ENCODE results near the gene CCL26. TPM values are rescaled to one million over a fixed set of nuclear protein-coding genes. Genes with fewer than 3 reads are reported as not detected.

Gene CCL26
- total and polyA plus RNA-seq, 2 of the 13 experiments (the other 11 are each of a cell fraction or from before 2014, with no cell fraction given): 0.16 TPM; not detected in 1

- TF ChIP-seq, protein P1, sequence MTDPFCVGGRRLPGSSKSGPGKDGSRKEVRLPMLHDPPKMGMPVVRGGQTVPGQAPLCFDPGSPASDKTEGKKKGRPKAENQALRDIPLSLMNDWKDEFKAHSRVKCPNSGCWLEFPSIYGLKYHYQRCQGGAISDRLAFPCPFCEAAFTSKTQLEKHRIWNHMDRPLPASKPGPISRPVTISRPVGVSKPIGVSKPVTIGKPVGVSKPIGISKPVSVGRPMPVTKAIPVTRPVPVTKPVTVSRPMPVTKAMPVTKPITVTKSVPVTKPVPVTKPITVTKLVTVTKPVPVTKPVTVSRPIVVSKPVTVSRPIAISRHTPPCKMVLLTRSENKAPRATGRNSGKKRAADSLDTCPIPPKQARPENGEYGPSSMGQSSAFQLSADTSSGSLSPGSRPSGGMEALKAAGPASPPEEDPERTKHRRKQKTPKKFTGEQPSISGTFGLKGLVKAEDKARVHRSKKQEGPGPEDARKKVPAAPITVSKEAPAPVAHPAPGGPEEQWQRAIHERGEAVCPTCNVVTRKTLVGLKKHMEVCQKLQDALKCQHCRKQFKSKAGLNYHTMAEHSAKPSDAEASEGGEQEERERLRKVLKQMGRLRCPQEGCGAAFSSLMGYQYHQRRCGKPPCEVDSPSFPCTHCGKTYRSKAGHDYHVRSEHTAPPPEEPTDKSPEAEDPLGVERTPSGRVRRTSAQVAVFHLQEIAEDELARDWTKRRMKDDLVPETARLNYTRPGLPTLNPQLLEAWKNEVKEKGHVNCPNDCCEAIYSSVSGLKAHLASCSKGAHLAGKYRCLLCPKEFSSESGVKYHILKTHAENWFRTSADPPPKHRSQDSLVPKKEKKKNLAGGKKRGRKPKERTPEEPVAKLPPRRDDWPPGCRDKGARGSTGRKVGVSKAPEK (CRISPR knock-in tag; IDR thresholded peaks at IDR 0.05; ENCODE audit: borderline replicate concordance): no peak
- TF ChIP-seq EP300 (IDR thresholded peaks at IDR 0.05; ENCODE audit: low read depth in 2 of 2, low read length in 2 of 2) (no peak), EP300 (CRISPR knock-in tag; IDR thresholded peaks at IDR 0.05; ENCODE audit: borderline replicate concordance) (no peak), PITX1 (CRISPR knock-in tag; IDR thresholded peaks at IDR 0.05) (peak; percentile 42; the same call in 1 of the 2 replicates), ZNF839 (CRISPR knock-in tag; IDR thresholded peaks at IDR 0.05; ENCODE audit: borderline replicate concordance) (no peak), ZNF143 (CRISPR knock-in tag; IDR thresholded peaks at IDR 0.05) (no peak), ZNF619 (CRISPR knock-in tag; IDR thresholded peaks at IDR 0.05) (0 out of 2 replicates have a peak, but pooled peaks have one; percentile 60), POLR2A (IDR thresholded peaks at IDR 0.05; ENCODE audit: insufficient read depth in 1 of 2, low read depth in 2 of 2, low read length in 2 of 2) (peak in 1 of 2 experiments; percentile 46; a peak in 1 of 4 replicates), MXI1 (IDR thresholded peaks at IDR 0.05; ENCODE audit: borderline replicate concordance, low read depth, low read length) (0 out of 3 replicates have a peak, but pooled peaks have one; percentile 42), MTERF4 (CRISPR knock-in tag; IDR thresholded peaks at IDR 0.05) (0 out of 2 replicates have a peak, but pooled peaks have one; percentile 69), TFAP4 (IDR thresholded peaks at IDR 0.05; ENCODE audit: borderline replicate concordance, low read depth) (no peak), FOSL2 (CRISPR knock-in tag; IDR thresholded peaks at IDR 0.05) (peak; percentile 31; the same call in 1 of the 2 replicates), HOXA9 (CRISPR knock-in tag; IDR thresholded peaks at IDR 0.05; ENCODE audit: borderline replicate concordance) (no peak), RAD21 (CRISPR knock-in tag; IDR thresholded peaks at IDR 0.05) (peak; percentile 22; the same call in 1 of the 2 replicates), HOXA5 (CRISPR knock-in tag; IDR thresholded peaks at IDR 0.05) (no peak), ZBTB33 (CRISPR knock-in tag; IDR thresholded peaks at IDR 0.05) (no peak), CCDC6 (CRISPR knock-in tag; IDR thresholded peaks at IDR 0.05) (no peak)
- TF ChIP-seq, protein P2, sequence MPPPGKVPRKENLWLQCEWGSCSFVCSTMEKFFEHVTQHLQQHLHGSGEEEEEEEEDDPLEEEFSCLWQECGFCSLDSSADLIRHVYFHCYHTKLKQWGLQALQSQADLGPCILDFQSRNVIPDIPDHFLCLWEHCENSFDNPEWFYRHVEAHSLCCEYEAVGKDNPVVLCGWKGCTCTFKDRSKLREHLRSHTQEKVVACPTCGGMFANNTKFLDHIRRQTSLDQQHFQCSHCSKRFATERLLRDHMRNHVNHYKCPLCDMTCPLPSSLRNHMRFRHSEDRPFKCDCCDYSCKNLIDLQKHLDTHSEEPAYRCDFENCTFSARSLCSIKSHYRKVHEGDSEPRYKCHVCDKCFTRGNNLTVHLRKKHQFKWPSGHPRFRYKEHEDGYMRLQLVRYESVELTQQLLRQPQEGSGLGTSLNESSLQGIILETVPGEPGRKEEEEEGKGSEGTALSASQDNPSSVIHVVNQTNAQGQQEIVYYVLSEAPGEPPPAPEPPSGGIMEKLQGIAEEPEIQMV (CRISPR knock-in tag; IDR thresholded peaks at IDR 0.05; ENCODE audit: low read depth): peak; percentile 98
- TF ChIP-seq, protein P3, sequence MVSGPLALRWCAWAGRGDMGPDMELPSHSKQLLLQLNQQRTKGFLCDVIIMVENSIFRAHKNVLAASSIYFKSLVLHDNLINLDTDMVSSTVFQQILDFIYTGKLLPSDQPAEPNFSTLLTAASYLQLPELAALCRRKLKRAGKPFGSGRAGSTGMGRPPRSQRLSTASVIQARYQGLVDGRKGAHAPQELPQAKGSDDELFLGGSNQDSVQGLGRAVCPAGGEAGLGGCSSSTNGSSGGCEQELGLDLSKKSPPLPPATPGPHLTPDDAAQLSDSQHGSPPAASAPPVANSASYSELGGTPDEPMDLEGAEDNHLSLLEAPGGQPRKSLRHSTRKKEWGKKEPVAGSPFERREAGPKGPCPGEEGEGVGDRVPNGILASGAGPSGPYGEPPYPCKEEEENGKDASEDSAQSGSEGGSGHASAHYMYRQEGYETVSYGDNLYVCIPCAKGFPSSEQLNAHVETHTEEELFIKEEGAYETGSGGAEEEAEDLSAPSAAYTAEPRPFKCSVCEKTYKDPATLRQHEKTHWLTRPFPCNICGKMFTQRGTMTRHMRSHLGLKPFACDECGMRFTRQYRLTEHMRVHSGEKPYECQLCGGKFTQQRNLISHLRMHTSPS (CRISPR knock-in tag; IDR thresholded peaks at IDR 0.05; ENCODE audit: low read depth): no peak
- TF ChIP-seq, protein P4, sequence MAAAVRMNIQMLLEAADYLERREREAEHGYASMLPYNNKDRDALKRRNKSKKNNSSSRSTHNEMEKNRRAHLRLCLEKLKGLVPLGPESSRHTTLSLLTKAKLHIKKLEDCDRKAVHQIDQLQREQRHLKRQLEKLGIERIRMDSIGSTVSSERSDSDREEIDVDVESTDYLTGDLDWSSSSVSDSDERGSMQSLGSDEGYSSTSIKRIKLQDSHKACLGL (CRISPR knock-in tag; IDR thresholded peaks at IDR 0.05): peak; percentile 54
Observed at GRCh38 chr7:75738604-75738974, 33.4 kb downstream of the CCL26 start, which contains the start of gene HIP1 (continued).

Data from HepG2 (cell line).